HepG2 (cell line): Measurements from ENCODE around the gene PLEKHA8. TPM values are rescaled to one million over a fixed set of nuclear protein-coding genes. Genes with fewer than 3 reads are reported as not detected.

Source experiments
- ARID2 ChIP-seq: sonication (generic); formaldehyde crosslinking; IDR thresholded peaks from 2 replicates; pipeline ENCODE4 v1.8.1; 2022; ENCODE audit warnings: mild to moderate bottlenecking, missing genetic modification reagents, borderline replicate concordance
- ASH2L ChIP-seq: fragments of 300-600, 200-600 bp; sonication (generic); IDR thresholded peaks from 2 replicates; pipeline ENCODE4 v1.7.0; 2017; ENCODE audit warnings: low read depth, mild to moderate bottlenecking, moderate library complexity, mixed read lengths, low read length; ENCODE audit not compliant: insufficient read length
- ATF2 ChIP-seq: sonication (generic); formaldehyde crosslinking; IDR thresholded peaks from 2 replicates; pipeline ENCODE4 v1.4.0; 2020; ENCODE audit warnings: missing genetic modification reagents
- HDAC6 ChIP-seq: fragments of 200-600 bp; sonication (generic); IDR thresholded peaks from 2 replicates; pipeline ENCODE4 v1.7.0; 2017; ENCODE audit warnings: mild to moderate bottlenecking, antibody characterized with exemption, low read length, low read depth
- HIVEP1 ChIP-seq: sonication (generic); formaldehyde crosslinking; IDR thresholded peaks from 2 replicates; pipeline ENCODE4 v1.4.0; 2020; ENCODE audit warnings: mild to moderate bottlenecking, missing genetic modification reagents
- SMC3 ChIP-seq: IDR thresholded peaks from 2 replicates; pipeline ENCODE4 v1.6.1; 2011; ENCODE audit warnings: low read length, improper control_type of control experiment
- SP5 ChIP-seq: IDR thresholded peaks from 2 replicates; pipeline ENCODE4 v1.6.1; 2016; ENCODE audit warnings: low read depth, borderline replicate concordance
- TCF12 ChIP-seq, 2 experiments: fragments of 450-650 bp in 1 of 2; sonication (generic) in 1 of 2; formaldehyde crosslinking in 1 of 2; IDR thresholded peaks; 2 replicates each; pipeline versions ENCODE4 v1.6.1 to v1.8.0; 2017 to 2022; ENCODE audit warnings: antibody characterized with exemption in 1 of 2, mild to moderate bottlenecking in 1 of 2, missing genetic modification reagents in 1 of 2, moderate library complexity in 1 of 2
- TMF1 ChIP-seq: sonication (generic); formaldehyde crosslinking; IDR thresholded peaks from 2 replicates; pipeline ENCODE4 v1.8.1; 2022; ENCODE audit warnings: low read depth, missing genetic modification reagents
- YY1 ChIP-seq: IDR thresholded peaks from 2 replicates; pipeline ENCODE4 v1.6.1; 2011; ENCODE audit warnings: low read length, low read depth, moderate library complexity, mild to moderate bottlenecking; ENCODE audit not compliant: insufficient read depth, insufficient replicate concordance
- ZFYVE20 ChIP-seq: sonication (generic); formaldehyde crosslinking; IDR thresholded peaks from 2 replicates; pipeline ENCODE4 v1.8.0; 2023; ENCODE audit warnings: low read depth, mild to moderate bottlenecking, moderate library complexity, missing genetic modification reagents, borderline replicate concordance
- ZNF263 ChIP-seq: sonication (generic); formaldehyde crosslinking; IDR thresholded peaks from 2 replicates; pipeline ENCODE4 v1.4.0; 2020; ENCODE audit warnings: missing genetic modification reagents
- ZNF543 ChIP-seq: sonication (generic); formaldehyde crosslinking; IDR thresholded peaks from 2 replicates; pipeline ENCODE4 v1.4.0; 2020; ENCODE audit warnings: mild to moderate bottlenecking, missing genetic modification reagents
- ZNF724P ChIP-seq: sonication (generic); formaldehyde crosslinking; IDR thresholded peaks from 2 replicates; pipeline ENCODE4 v1.8.0; 2022; ENCODE audit warnings: missing genetic modification reagents, borderline replicate concordance
- ZSCAN12 ChIP-seq: sonication (generic); formaldehyde crosslinking; IDR thresholded peaks from 2 replicates; pipeline ENCODE4 v1.9.0; 2021; ENCODE audit warnings: mild to moderate bottlenecking, missing genetic modification reagents
- polyA plus RNA-seq, 8 experiments: library from polyadenylated mRNA; depleted of rRNA in 3 of 8; stranded (reverse) in 7 of 8; unstranded in 1 of 8; fragments of >200 nt; fragmentation: Illumina TruSeq in 4 of 8; extraction: Trizol in 4 of 8; gene quantifications; 2 replicates each; pipeline versions ENCODE4 v1.2.1 to v1.2.3, GENCODE V29; 2011 to 2016; ENCODE audit warnings: low read depth in 4 of 8, missing spikeins in 1 of 8, mixed read lengths in 1 of 8; ENCODE audit not compliant: insufficient read depth in 1 of 8
- total RNA-seq, 5 experiments: library from RNA; depleted of rRNA; stranded (reverse); fragments of >200 nt; fragmentation: Illumina TruSeq; extraction: Trizol; gene quantifications; 2 replicates each; pipeline ENCODE4 v1.2.3, GENCODE V29; 2016; ENCODE audit warnings: low read depth in 1 of 5
- TF ChIP-seq, protein P1 (sequence below): sonication (generic); formaldehyde crosslinking; IDR thresholded peaks from 2 replicates; pipeline ENCODE4 v1.9.0; 2021; ENCODE audit warnings: missing genetic modification reagents, borderline replicate concordance
- TF ChIP-seq, protein P2 (sequence below): fragments of 450-650 bp; IDR thresholded peaks from 2 replicates; pipeline ENCODE4 v1.6.1; 2017; ENCODE audit warnings: mild to moderate bottlenecking
- TF ChIP-seq, protein P3 (sequence below): sonication (generic); formaldehyde crosslinking; IDR thresholded peaks from 2 replicates; pipeline ENCODE4 v1.4.0; 2020; ENCODE audit warnings: missing genetic modification reagents
- TF ChIP-seq, protein P4 (sequence below): sonication (generic); formaldehyde crosslinking; IDR thresholded peaks from 2 replicates; pipeline ENCODE4 v1.5.0; 2020; ENCODE audit warnings: missing genetic modification reagents

Gene PLEKHA8
- total and polyA plus RNA-seq, 2 of the 13 experiments (the other 11 are each of a cell fraction or from before 2014, with no cell fraction given), result 12.5 to 26.4 TPM

DNA sequence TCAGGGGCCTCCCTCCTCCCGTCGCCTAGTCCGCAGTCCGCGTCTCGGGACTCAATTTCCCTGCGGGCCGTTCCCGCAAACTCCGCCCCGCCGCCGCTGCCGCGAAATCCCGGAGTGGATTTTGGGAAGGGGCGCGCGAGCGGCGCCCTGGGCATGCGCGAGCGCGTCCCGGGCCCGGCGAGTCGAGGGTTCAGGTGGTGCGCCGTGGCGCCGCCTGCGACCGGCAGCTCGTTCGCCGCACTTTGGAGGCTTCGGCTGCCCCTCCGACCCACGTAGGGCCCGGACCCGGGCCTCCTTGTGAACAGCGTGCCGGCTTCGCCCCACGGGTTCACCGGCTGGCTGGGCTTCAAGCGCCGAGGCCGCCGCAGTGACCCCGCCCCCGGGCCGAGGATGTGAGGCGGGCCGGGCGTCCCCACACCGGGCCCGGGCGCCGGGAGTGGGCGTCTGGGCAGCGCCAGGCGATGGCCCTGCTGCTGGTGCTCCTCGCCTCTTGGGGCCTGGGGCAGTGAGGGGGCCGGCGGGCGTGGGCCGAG is at the start of gene PLEKHA8 (continued):
- TF ChIP-seq, protein P1, sequence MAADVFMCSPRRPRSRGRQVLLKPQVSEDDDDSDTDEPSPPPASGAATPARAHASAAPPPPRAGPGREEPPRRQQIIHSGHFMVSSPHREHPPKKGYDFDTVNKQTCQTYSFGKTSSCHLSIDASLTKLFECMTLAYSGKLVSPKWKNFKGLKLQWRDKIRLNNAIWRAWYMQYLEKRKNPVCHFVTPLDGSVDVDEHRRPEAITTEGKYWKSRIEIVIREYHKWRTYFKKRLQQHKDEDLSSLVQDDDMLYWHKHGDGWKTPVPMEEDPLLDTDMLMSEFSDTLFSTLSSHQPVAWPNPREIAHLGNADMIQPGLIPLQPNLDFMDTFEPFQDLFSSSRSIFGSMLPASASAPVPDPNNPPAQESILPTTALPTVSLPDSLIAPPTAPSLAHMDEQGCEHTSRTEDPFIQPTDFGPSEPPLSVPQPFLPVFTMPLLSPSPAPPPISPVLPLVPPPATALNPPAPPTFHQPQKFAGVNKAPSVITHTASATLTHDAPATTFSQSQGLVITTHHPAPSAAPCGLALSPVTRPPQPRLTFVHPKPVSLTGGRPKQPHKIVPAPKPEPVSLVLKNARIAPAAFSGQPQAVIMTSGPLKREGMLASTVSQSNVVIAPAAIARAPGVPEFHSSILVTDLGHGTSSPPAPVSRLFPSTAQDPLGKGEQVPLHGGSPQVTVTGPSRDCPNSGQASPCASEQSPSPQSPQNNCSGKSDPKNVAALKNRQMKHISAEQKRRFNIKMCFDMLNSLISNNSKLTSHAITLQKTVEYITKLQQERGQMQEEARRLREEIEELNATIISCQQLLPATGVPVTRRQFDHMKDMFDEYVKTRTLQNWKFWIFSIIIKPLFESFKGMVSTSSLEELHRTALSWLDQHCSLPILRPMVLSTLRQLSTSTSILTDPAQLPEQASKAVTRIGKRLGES (CRISPR knock-in tag), result no peak
- TF ChIP-seq HDAC6, result no peak
- no peak for TF ChIP-seq SMC3
- TF ChIP-seq ZNF543 (CRISPR knock-in tag), result peak; percentile 70
- 0 out of 2 replicates have a peak, but pooled peaks have one; percentile 15 for TF ChIP-seq ARID2
- TF ChIP-seq ATF2, result peak; percentile 37; the same call in 1 of the 2 replicates
- peak; percentile 90 for TF ChIP-seq ASH2L
- TF ChIP-seq HIVEP1, result no peak
- no peak for TF ChIP-seq ZSCAN12
- peak; percentile 88 for TF ChIP-seq ZNF263 (CRISPR knock-in tag)
- TF ChIP-seq, protein P2, sequence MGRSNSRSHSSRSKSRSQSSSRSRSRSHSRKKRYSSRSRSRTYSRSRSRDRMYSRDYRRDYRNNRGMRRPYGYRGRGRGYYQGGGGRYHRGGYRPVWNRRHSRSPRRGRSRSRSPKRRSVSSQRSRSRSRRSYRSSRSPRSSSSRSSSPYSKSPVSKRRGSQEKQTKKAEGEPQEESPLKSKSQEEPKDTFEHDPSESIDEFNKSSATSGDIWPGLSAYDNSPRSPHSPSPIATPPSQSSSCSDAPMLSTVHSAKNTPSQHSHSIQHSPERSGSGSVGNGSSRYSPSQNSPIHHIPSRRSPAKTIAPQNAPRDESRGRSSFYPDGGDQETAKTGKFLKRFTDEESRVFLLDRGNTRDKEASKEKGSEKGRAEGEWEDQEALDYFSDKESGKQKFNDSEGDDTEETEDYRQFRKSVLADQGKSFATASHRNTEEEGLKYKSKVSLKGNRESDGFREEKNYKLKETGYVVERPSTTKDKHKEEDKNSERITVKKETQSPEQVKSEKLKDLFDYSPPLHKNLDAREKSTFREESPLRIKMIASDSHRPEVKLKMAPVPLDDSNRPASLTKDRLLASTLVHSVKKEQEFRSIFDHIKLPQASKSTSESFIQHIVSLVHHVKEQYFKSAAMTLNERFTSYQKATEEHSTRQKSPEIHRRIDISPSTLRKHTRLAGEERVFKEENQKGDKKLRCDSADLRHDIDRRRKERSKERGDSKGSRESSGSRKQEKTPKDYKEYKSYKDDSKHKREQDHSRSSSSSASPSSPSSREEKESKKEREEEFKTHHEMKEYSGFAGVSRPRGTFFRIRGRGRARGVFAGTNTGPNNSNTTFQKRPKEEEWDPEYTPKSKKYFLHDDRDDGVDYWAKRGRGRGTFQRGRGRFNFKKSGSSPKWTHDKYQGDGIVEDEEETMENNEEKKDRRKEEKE, result no peak
- TF ChIP-seq ZNF724P (CRISPR knock-in tag), result peak; percentile 67; the same call in 1 of the 2 replicates
- peak; percentile 88 for TF ChIP-seq YY1
- TF ChIP-seq, protein P3, sequence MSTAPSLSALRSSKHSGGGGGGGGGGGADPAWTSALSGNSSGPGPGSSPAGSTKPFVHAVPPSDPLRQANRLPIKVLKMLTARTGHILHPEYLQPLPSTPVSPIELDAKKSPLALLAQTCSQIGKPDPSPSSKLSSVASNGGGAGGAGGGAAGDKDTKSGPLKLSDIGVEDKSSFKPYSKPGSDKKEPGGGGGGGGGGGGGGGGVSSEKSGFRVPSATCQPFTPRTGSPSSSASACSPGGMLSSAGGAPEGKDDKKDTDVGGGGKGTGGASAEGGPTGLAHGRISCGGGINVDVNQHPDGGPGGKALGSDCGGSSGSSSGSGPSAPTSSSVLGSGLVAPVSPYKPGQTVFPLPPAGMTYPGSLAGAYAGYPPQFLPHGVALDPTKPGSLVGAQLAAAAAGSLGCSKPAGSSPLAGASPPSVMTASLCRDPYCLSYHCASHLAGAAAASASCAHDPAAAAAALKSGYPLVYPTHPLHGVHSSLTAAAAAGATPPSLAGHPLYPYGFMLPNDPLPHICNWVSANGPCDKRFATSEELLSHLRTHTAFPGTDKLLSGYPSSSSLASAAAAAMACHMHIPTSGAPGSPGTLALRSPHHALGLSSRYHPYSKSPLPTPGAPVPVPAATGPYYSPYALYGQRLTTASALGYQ (CRISPR knock-in tag), result peak; percentile 28; the same call in 1 of the 2 replicates
- TF ChIP-seq ZFYVE20, result no peak
- TF ChIP-seq SP5, result peak; percentile 48
- TF ChIP-seq TCF12 (IDR thresholded peaks at IDR 0.05), result no peak
- peak; percentile 89; the same call in 1 of the 2 replicates for TF ChIP-seq TCF12 (CRISPR knock-in tag; IDR thresholded peaks at IDR 0.05)
- TF ChIP-seq, protein P4, sequence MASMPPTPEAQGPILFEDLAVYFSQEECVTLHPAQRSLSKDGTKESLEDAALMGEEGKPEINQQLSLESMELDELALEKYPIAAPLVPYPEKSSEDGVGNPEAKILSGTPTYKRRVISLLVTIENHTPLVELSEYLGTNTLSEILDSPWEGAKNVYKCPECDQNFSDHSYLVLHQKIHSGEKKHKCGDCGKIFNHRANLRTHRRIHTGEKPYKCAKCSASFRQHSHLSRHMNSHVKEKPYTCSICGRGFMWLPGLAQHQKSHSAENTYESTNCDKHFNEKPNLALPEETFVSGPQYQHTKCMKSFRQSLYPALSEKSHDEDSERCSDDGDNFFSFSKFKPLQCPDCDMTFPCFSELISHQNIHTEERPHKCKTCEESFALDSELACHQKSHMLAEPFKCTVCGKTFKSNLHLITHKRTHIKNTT (CRISPR knock-in tag), result no peak
- no peak for TF ChIP-seq TMF1 (CRISPR knock-in tag)
